IPS-NIHi11 (cell line): ENCODE results near the gene FAM13C.
"Not testable (repeated sequence)": the region's sequence is repeated elsewhere in the genome, so short reads cannot be mapped to it uniquely, and the experiment has no call there.

ENCODE experiments used
- DNase-seq: peaks from one replicate; pipeline ENCODE4 v3.0.0; 2012; ENCODE audit warnings: mixed read lengths, low spot score

FAM13C gene

GRCh38 chr10:59362144-59362958, at the start of gene FAM13C:
Gene FAM13C (minus strand): TSS chr10:59362549. CDS start chr10:59362460, 89 bp downstream.
- DNase-seq, result peak; percentile 64

- no peak for DNase-seq
Measured at GRCh38 chr10:59405235-59405634, 42.9 kb upstream of the FAM13C start.

- DNase-seq, result no peak
Measured at GRCh38 chr10:59400214-59400613, 37.9 kb upstream of the FAM13C start.

- DNase-seq, result not testable (repeated sequence)
Measured at GRCh38 chr10:59399329-59399728, 37.0 kb upstream of the FAM13C start.

GRCh38 chr10:59397961-59398360, 35.6 kb upstream of the FAM13C start:
- no peak for DNase-seq

- DNase-seq, result no peak
Measured at GRCh38 chr10:59395984-59396383, 33.6 kb upstream of the FAM13C start.

GRCh38 chr10:59393349-59393748, 31.0 kb upstream of the FAM13C start:
- no peak for DNase-seq

- DNase-seq, result no peak
Measured at GRCh38 chr10:59391060-59391459, 28.7 kb upstream of the FAM13C start.

GRCh38 chr10:59388671-59388976, 26.3 kb upstream of the FAM13C start:
- no peak for DNase-seq

GRCh38 chr10:59387951-59388670, 25.8 kb upstream of the FAM13C start:
- DNase-seq, result no peak

GRCh38 chr10:59384761-59385160, 22.4 kb upstream of the FAM13C start:
- DNase-seq, result no peak

- DNase-seq, result no peak
Measured at GRCh38 chr10:59383908-59384307, 21.6 kb upstream of the FAM13C start.

GRCh38 chr10:59383436-59383835, 21.1 kb upstream of the FAM13C start:
- no peak for DNase-seq

GRCh38 chr10:59382831-59383295, 20.5 kb upstream of the FAM13C start:
- DNase-seq, result no peak

- no peak for DNase-seq
Measured at GRCh38 chr10:59381687-59382086, 19.3 kb upstream of the FAM13C start.

- DNase-seq, result no peak
Measured at GRCh38 chr10:59376846-59377245, 14.5 kb upstream of the FAM13C start.

- DNase-seq, result peak; percentile 25
Measured at GRCh38 chr10:59375990-59376389, 13.6 kb upstream of the FAM13C start.

GRCh38 chr10:59374916-59375315, 12.6 kb upstream of the FAM13C start:
- DNase-seq, result no peak

GRCh38 chr10:59373071-59373470, 10.7 kb upstream of the FAM13C start:
- no peak for DNase-seq

- no peak for DNase-seq
Measured at GRCh38 chr10:59372543-59372942, 10.2 kb upstream of the FAM13C start.

- no peak for DNase-seq
Measured at GRCh38 chr10:59366290-59366689, 3.9 kb upstream of the FAM13C start.

GRCh38 chr10:59363446-59363958, 1.2 kb upstream of the FAM13C start:
- DNase-seq, result no peak

- peak; percentile 46 for DNase-seq
Measured at GRCh38 chr10:59362959-59363381, 621 bp upstream of the FAM13C start.
